Measurements from ENCODE around the gene DNAH10.
"Not testable (repeated sequence)": the region's sequence is repeated elsewhere in the genome, so short reads cannot be mapped to it uniquely, and the experiment has no call there.

DNAH10 gene

GRCh38 chr12:123910057-123910456, 148.0 kb downstream of the DNAH10 start:
- no peak for DNase-seq (ENCODE audit: low spot score)

- DNase-seq (ENCODE audit: low spot score) = no peak
These were observed 148.7 kb downstream of the DNAH10 start for GRCh38 chr12:123910761-123911193.

DNA sequence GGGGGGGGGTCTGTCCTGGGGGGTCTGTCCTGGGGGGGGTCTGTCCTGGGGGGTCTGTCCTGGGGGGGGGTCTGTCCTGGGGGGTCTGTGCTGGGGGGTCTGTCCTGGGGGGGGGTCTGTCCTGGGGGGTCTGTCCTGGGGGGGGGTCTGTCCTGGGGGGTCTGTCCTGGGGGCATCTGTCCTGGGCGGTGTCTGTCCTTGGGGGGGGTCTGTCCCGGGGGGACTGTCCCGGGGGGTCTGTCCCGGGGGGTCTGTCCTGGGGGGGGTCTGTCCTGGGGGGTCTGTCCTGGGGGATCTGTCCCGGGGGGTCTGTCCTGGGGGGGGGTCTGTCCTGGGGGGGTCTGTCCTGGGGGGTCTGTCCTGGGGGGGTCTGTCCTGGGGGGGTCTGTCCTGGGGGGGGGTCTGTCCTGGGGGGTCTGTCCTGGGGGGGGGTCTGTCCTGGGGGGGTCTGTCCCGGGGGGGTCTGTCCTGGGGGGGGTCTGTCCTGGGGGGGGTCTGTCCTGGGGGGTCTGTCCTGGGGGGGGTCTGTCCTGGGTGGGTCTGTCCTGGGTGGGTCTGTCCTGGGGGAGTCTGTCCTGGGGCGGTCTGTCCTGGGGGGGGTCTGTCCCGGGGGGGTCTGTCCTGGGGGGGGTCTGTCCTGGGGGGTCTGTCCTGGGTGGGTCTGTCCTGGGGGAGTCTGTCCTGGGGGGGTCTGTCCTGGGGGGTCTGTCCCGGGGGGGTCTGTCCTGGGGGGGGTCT, 149.7 kb downstream of the DNAH10 start:
- not testable (repeated sequence) for DNase-seq (ENCODE audit: low spot score)

DNA sequence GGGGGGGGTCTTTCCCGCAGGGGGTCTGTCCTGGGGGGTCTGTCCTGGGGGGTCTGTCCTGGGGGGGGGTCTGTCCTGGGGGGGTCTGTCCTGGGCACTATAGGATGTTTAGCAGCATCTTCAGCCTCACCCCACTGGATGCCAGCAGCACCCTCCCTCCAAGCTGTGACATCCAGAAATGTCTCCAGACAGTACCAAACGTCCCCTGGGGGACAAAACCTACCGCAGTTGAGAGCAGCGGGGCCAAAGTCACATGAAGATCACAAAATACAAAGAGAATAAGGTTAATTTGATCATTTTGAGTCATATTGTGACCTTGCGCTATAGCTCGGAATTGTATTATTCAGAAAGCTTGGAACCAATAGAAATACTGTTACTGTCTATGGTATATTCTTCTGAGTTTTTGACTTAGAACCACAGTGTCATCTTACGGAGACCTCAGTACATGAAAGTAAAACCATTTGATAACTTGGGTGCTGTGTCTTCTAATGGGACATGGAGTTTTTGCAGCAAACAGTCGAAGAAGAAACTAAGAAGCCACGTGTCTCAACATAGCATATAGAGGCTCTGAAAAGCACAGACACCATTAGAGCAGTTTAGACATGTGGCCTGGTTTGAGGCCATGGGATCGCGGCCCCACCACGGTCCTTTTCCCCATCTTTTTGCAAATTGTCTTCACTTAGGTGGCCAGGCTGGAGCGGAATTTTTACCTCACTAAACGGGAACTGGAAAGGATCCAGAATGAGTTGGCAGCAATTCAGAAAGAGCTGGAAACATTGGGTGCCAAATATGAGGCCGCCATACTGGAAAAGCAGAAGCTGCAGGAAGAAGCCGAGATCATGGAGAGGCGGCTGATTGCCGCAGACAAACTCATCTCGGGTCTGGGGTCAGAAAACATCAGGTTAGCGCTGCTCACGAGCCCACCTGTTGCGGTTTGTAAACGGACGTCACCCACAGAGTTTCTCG, 150.6 kb downstream of the DNAH10 start:
- DNase-seq (ENCODE audit: low spot score) = no peak

DNA sequence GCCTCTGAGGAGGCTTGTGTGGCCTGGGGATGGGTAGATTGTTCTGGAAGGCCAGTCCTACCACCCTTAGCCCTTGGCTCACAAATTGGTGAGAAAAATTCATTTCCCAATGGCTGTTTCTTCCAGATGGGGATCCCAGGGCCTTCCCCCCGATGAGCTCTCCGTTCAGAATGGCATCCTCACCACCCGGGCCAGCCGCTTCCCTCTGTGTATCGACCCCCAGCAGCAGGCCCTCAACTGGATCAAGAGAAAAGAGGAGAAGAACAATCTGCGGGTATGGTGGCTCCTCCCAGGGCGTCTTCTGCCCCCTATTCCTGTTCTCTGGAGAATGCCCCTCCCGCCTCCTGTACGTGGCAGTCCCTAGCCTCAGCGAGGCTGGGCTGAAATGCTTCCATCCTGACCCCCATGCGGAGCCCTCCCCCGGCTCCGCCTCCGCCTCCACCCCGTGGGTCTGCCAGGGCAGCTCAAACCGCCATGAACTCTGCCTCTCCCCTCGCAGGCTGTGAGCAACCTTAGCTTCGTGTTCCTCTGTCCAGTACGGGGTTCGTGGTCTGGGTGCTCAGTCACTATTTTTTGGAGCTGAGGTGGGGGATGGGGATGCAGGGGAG, 152.7 kb downstream of the DNAH10 start:
- no peak for DNase-seq (ENCODE audit: low spot score)

GRCh38 chr12:123916729-123917128, 154.6 kb downstream of the DNAH10 start:
- no peak for DNase-seq (ENCODE audit: low spot score)

GRCh38 chr12:123917337-123917850, 155.3 kb downstream of the DNAH10 start:
- DNase-seq (ENCODE audit: low spot score) = no peak

DNA sequence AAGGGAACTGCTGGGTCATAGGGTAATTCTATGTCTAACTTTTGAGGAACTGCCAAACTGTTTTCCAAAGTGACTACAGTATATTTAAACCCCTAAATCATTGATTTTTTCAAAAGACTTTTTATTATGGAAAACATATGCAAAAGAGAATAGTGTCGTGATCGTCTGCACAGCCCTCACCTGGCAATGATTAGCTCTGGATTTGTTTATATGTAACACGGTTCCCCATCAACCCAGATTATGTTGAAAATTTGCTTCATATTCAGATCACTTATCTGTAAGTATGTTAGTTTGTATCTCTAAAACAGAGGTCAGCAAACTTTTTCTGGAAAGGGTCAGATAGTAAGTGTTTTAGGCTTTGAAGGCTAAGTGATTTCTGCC, 157.9 kb downstream of the DNAH10 start:
- DNase-seq (ENCODE audit: low spot score) = no peak

GRCh38 chr12:123923038-123923437, 160.9 kb downstream of the DNAH10 start:
- DNase-seq (ENCODE audit: low spot score) = no peak

DNA sequence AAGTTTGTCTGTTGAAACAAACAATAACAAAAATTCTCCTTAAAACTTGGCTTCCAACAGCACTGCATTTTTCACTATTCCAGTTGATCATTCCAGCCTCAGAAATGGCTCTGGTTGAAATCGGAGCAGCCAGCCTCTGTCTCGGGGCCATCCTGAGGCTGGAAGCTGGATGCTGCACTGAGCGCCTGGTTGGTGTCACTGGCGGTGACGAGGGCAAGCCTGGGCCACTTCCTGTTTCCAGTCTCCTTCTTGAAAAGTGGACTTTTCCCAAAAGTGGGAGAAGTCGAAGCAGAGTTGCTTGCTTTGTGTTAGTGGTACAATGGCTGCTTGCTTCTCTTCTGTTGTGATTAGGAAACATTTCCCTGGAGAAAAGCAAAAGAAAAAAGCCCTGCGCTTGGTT, 161.8 kb downstream of the DNAH10 start:
- DNase-seq (ENCODE audit: low spot score) = no peak

- no peak for DNase-seq (ENCODE audit: low spot score)
These were observed 162.4 kb downstream of the DNAH10 start for GRCh38 chr12:123924539-123924938.

DNA sequence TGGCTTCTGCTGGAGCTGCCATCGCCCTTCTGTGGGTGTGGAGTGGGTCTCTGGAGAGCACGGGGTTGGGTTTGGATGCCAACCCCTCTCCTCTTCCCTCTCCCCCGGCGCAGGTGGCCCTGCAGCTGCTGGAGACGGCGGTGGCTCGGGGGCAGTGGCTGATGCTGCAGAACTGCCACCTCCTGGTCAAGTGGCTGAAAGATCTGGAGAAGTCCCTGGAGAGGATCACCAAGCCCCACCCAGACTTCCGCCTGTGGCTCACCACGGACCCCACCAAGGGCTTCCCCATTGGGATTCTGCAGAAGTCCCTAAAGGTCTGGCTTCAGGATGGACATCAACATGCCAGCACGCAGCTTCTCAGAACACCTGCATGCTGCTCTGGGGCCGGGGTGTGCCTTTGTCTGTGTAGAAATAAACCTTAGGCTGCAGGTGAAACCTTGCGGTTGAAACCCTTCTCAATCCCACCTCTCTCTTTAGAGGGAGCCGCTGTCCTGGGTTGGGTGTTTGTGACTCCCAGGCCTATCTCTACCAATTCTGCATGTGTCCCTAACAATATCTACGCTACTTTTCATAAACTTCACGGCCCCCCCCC, 166.3 kb downstream of the DNAH10 start:
- DNase-seq (ENCODE audit: low spot score) = no peak

DNA sequence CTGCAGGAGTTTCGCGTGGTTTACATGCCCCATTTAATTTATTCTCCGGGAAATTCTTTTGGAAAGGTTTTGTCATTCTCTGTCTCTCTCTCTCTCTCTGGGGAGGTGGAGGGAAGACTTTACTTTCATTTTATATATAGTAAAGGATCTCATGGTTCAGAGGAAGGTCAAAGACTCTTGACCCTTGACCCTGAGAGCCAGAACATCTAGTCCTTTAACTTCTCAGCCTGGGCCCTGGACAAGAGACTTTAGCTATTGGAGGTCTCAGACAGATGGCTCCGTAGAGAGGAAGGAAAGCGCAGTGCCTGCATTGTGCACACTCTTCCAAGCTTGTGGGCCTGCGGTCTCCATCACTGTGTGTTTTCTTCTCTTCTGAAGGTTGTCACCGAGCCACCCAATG, 166.8 kb downstream of the DNAH10 start:
- DNase-seq (ENCODE audit: low spot score) = no peak

DNA sequence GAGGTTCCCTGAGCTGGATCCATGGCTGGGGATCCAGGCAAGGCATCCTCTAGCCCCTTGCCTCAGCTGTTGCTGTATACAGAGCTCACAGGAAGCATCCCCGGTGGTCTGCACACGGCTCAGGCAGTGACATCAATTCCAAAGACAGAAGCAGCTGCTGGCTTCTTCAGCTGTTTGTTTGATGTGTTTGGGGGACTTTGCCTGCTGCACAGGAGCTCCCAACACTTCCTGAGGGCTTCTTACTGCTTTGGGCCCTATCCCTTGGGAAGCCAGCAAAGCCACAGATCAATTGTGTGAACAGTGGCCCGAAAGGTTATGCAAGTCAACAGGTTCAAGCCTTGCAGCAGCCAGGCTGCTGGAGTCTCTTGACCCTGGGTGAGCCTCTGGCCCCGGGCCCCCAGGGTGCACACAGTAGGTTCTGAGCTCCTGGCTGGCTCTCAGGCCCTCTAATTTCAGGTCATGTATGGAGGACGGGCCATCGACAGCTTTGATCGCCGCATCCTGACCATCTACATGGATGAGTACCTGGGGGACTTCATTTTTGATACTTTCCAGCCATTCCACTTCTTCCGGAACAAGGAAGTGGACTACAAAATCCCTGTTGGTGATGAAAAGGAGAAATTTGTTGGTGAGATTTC, 168.0 kb downstream of the DNAH10 start:
- DNase-seq (ENCODE audit: low spot score) = no peak

- no peak for DNase-seq (ENCODE audit: low spot score)
These were observed 169.7 kb downstream of the DNAH10 start for GRCh38 chr12:123931686-123932321.

- no peak for DNase-seq (ENCODE audit: low spot score)
These were observed 171.1 kb downstream of the DNAH10 start for GRCh38 chr12:123933214-123933613.

- DNase-seq (ENCODE audit: low spot score) = no peak
These were observed 172.0 kb downstream of the DNAH10 start for GRCh38 chr12:123934016-123934620.

DNA sequence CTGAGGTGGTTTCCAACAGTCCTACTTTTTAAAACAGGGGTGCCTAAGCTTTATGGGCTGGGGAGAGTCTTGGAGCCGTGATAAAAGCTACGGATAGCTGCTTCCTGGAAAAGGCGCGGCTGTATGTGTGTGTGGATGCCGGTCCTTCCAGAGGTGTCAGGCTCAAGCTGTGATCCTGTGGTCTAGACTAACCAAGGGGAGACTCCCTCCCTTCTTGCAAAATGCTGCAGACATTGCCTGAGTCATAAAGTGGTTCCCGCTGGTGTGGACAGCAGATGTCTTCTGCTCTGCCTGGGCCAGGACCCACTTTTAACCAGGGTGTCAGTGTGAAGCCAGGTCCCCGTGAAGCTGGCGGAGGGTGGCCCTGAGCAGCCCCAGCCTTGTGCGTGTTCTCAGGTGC, 172.7 kb downstream of the DNAH10 start:
- peak; percentile 69 for DNase-seq (ENCODE audit: low spot score)

DNA sequence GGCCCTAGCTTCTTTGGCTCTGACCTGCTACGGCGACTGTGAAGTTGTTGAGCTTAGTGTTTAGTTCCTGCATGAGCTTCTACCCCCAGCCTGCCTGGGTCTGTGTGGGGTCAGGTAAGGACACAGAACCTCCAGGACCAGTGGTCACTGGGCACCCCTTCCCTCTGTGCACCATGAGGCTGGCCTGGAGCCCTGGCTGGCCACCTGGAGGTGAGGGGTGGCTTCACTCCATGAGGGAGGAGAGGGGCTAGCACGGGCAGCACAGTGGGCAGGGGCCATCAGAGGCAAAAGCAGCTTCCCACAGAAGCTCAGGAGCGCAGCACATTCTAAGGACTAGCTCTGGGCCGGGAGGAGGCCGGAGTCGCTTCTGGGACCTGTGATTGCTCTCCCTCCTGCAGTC, 173.9 kb downstream of the DNAH10 start:
- DNase-seq (ENCODE audit: low spot score) = no peak

GRCh38 chr12:123936471-123936870, 174.4 kb downstream of the DNAH10 start:
- no peak for DNase-seq (ENCODE audit: low spot score)

Data from AG08395 (cell line).